Jurkat, Clone E6-1 (cell line): Measurements from ENCODE around the gene MRPL34.

Experiments
- DNase-seq: peaks from one replicate; pipeline ENCODE4 v3.0.0-alpha.2; 2011; ENCODE audit warnings: low read depth, low spot score
- H3K4me3 ChIP-seq: 2 replicates; pipeline ENCODE4 v1.5.1; 2011; ENCODE audit warnings: mild to moderate bottlenecking, low read length, control low read depth, moderate library complexity

MRPL34 gene

DNA sequence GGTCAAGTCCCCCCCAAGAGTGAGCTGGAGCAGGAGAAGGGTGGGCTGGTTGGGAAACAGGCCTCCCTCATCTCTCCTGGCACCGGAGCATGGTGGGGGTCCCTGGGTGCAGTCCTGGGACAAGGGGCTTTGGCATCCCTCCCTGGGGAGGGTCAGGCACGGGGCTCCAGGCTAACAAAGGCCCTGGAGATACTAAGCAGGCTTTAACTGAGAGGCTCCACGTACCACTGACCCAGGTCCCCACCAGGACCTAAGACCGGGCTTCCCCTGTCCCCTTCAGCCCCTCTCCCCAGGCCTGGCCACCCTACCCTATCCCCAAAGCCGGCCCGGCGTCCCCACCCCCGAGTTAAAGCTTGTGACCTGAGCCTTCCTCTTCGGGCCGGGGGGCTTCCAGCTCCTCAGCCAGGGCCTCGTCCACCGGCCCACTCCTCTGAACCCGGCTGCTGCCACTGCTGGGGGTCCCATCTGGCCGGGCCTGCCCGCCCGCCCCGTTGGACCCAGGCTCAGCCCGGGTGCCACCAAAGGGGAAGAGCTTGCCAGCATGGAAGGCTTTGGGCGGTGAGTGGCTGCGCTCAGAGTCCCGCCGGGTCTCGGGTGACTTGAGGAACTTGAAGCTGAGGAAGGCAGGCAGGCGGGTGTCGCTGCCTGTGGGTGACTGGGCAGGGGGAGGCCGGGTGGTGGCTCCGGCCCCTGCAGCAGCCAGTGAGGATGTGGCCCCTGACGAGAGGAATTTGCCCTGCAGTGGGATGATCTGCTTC, 18.9 kb downstream of the MRPL34 start:
- DNase-seq: no peak
- H3K4me3 ChIP-seq: no peak overlapping the region

DNA sequence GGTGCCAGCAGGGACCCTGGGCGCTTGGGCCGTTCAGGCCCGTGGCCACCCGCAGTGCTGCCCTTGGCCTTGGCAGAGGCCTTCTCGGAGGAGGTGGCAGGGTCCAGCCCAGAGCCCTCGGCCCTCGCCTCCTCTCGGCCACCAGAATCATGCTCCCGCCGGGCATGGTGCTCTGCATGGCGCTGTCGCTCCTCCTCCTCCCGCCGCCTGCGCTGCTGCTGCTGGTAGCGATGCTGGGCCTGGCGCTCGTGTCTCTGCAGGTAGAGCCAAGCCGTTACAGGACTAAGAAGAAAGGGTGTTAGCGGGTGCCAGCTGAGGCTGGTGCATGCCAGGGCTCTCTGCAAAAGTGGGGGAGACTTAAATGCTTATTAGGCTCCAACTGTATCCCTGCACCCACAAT, 19.5 kb downstream of the MRPL34 start:
- no peak for DNase-seq
- no peak overlapping the region for H3K4me3 ChIP-seq

DNA sequence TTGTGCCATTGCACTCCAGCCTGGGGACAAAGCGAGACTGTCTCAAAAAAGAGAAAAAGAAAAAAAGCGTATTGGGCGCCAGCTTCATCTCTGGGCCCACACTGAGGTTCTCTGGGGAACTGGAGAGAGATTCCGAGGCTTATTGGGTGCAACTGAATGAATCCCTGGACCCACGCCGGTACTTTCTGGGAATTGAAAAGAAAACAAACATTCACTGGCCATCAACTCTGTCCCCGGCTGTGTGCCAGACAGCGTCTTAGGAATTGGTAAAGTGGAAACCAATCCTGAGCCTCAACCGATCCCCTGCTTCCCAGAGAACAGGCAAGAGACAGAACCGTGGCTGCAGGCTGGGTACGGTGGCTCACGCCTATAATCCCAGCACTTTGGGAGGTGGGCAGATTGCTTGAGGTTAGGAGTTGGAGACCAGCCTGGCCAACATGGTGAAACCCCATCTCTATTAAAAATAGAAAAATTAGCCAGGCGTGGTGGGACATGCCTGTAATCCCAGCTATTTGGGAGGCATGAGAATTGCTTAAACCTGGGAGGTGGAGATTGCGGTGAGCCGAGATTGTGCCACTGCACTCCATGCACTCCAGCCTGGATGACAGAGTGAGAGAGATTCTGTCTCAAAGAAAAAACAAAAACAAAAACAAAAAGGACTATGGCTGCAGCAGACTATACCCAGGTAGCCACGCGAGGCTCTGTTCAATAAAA, 20.4 kb downstream of the MRPL34 start:
- DNase-seq: no peak
- H3K4me3 ChIP-seq: no peak overlapping the region

DNA sequence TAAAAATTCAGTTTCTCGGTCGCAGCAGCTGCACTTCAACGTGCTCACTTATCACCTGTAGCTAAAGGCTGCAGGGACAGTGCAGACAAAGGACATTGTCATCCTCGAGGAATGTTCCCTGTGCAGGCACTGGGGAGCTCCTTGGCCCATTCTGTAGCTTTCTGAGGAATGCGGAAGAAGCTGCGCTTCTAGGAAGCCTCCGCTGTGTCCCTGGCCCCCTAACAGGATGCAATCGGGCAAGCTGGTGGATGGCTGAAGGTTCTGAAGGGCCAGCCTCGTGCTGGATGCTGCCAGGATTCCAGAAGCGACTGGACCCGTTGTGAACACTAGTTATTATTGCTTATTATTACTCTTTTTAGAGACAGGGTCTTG, 20.9 kb downstream of the MRPL34 start:
- no peak for DNase-seq
- H3K4me3 ChIP-seq: no peak overlapping the region

DNA sequence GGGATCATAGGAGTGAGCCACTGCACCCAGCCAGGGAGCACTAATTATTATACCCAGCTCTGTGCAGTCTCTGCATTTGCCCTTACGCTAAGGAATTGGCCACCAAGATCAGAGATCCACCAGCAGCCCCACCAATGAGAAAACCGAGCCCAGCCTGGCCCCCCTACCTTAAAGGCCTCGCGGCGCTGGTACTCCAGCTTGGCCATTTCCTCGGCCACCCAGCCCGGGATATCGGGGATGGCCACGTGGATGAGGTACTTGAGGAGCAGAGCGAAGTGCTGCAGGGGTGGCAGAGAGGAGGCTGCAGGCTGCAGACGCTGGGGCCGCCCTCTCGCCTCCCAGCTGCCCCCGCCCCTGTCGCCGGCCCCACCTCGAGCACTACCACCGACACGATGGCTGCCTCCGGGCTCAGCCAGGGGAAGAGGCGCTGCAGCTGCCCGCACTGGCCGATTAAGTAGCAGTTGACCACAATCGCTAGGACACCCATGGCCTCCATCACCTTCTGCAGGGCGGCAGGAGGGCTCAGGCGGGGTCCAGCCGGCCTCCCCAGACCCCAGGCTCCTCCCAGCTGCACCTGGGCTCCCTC, 21.5 kb downstream of the MRPL34 start:
- H3K4me3 ChIP-seq: no peak overlapping the region

DNA sequence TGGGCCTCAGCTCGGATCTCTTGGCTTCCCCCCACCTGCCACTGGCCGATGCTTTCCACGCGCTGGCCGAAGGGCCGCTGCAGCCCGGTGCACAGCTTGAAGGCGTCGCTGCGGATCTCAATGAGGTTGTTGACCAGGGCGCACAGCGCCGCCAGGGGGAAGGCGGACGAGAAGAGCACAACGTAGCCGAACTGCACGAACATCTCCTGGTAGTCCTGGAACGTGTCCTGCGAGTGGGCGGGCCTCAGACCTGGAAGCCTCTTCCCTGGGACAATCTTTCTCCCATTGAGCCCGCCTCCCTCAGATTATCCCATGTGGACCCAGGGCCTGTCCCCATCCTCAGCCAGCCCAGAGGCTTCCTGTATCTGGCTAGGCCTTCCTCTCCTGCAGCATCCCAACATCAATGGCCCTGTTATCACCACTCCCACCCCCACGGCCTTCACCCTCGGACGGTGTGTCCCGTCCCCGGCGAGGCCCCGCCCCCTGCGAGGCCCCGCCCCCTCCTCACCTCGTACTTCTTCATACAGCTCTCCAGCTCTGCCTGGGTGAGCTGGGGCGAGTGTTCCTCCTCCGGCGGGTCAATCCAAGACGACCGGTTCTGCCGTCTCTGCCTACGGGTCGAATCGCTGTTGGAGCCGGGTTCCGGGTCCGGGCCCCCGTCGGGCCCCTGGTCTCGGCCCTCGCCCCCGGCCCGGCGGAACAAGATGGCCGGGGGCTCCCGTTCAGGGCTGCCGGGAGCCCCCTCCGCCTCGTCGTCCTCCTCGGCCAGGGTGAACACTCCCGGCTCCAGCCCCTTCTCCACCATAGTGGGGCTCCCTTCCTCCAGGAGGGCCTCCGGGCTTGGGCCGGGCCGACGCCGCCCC, 22.2 kb downstream of the MRPL34 start:
- no peak for DNase-seq
- peak overlapping the region; percentile 54 for H3K4me3 ChIP-seq

More for the DNA sequence above, 21.5 kb downstream of the MRPL34 start:
- no peak for DNase-seq

DNA sequence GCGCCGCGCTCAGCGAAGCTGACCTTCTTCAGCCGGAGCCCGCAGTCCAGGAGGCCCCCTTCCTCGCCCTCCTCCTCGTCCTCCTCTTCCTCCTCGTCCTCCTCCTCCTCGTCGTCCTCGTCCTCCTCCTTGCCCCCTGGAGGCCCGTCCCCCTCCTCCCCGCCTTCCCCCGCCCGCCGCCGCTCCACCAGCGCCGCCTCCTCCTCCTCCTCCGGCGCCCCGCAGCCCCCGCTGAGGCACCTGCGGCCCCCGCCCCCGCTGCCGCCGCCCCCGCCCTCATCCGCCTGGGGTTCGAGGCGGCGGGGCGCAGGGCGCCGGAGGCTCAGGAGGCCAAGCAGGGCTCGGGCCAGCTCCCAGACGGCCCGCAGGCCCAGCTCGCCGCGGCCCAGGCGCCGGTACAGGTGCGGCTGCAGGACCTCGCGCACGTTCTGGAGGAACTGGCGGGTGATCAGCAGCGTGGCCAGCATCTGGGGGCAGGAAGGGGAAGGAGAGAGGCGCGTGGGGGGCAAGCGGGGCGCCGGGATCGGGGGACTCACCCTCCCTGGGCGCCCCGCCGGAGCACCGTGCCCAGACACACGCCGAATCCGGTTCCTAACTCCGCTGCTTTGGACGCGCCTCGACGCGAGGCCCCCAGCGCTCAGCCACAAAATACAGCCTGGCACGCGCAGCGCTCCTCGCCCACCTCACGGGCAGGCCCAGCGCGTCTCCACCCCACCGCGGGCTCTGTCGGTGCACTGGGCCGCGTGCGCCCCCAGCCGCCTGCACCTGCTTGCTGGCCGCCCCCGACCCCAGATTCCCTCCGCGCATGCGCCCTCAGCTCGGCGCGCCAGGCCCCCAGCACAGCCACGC, 23.1 kb downstream of the MRPL34 start:
- DNase-seq: no peak
- H3K4me3 ChIP-seq: peak overlapping the region; percentile 54

DNA sequence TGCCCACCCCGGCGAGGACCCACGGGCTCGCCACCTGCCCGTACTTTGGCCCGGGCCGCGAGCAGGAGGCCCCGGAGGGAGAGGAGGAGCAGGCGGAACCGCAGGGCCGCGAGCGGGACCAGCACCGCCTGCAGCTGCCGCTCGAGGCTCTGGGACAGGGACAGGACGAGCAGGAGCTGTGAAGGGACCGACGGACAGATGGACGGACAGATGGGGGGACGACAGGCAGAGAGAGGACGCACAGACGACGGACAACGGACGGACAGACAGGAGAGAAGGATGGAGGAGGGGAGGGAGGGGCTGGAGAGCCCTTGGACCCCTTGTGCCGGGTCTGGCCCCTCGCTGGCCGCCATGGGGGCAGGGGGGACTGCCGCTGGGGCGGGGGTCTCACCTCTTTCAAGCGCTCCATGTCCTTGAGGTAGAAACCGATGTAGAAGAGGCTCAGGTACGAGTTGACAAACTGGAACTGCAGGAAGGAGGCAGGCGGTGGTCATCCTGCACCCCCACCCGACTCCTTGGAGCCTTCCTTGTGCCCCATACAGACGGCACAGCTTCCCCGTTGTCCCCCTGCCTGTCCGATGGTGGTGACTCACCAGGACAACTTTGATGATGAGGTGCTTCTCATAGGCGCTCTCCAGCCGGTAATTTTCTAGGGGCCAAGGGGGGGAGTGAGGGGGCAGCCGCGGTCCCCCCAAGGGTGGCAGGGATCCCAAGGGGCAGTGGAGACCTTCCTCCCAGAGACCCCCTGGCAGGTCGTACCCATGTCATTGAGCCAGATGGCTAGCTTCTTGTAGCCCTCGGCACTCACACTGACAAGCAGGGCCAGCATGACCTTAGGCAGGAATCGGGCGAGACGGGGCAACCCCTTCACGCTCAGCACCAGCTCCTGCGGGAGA, 23.9 kb downstream of the MRPL34 start:
- H3K4me3 ChIP-seq: no peak overlapping the region
- DNase-seq: no peak

DNA sequence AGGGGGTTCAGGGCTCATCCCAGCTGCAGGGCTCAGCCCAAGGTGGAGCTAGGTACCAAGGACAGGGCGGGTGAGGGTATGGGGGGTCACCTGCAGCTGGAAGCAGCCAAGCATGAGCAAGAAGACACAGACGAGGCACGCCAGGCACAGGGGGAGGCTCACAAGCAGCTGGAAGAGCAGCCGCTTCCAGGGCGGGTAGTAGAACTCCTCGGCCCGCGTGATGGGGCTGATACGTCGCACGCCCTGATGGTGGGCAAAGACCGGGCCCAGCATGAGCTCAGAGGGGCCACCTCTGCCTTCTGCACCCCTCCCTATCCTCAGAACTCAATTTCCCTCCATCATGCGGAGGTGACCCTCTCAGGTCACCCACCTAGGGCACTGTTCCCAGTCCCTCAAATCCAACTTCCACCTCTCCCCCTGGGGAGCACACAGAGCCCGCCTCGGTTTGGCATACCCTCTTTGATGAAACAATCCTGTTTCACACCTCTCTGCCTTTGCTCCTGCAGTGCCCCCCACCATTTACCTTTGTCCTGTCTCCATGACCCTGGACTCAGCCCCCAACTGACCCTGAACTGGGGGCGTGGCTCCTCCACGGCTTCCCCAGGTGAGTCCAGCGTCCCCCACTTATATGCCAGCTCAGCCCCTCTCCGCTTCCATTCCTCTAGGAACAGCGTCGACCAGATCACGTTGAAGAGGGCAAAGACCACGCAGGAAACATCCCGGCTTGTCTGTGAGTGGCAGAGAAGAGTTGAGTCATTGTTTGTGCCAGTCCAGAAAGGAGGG, 24.8 kb downstream of the MRPL34 start:
- no peak for DNase-seq
- H3K4me3 ChIP-seq: no peak overlapping the region

DNA sequence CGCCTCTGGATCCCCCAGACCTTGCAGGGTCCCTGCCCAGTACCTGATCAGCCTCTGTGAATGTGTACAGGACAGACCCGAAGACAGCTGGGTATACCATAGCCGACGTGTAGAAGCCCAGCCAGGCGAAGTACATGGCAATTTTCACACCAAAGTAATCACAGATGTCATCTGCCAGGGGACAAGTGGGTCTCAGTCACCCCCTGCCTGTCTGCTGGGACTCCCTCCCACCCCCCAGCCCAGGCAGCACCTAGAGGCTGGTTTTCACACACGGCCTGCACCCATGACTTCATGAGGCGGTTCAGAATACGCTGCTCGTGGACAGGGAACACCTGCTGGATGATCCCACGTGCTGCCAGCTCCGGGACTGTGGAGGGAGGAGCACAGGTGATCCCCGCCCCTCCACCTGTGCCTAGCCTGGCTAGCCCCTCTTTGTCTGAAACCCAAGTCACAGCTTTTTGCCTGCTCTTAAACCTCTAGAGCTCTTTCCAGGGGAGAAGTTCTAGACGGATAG, 25.4 kb downstream of the MRPL34 start:
- DNase-seq: no peak
- H3K4me3 ChIP-seq: no peak overlapping the region

DNA sequence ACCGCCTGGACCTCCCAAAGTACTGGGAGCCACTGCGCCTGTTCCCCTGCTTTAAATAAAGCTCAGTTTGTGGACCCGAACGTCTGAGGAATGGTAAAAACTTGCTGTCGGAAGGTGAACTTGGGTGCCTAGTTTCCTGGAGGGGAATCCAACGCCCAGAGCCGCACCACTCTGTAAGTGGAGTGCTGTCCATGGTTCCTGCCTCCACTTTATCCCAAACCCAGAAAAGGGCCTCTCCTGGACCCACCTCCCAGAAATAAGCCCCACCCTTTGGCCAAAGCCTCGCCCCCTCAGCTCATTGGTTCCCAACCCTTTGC, 26.6 kb downstream of the MRPL34 start:
- no peak overlapping the region for H3K4me3 ChIP-seq
- DNase-seq: no peak

DNA sequence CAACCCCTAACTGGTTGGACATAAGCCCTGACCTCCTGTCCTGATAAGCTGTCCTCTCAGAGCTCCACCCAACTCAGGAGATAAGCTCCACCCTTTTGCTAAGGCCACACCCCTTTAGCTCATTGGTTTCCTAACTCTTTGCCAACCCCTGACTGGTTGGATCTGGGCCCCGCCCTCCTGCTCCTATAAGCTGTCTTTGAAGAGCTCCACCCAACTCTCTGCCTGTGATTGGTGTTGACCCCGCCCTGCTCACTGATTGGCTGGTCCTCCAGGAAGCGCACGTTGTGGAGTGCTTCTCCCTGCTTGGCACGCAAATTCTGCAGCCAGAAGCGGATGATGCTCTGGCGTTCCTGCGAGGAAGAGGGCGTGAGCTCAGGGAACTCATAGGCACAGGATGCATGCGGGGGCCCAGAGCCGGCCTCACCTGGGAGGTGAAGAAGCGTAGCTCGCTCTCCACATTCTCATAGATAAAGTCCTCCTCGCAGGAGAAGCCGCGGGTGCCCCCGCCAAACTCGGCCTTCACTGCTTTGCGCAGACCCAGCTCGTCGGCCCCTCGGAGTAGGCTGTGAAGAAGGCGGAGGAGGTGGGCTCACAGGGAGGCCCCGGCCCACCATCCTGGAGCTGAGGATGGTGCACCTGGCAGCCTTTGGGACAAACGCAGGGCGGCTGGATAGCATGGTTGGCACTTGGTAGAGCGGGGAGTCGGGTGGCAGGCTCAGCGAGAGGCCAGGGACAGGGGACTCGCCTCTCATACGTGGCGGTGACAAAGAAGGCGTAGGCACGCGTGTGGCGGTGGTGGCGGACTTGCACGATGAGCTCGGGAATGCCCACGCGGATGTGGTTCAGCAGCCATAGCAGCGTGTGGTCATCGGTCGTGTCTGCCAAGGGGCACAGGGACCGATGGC, 27.3 kb downstream of the MRPL34 start:
- H3K4me3 ChIP-seq: no peak overlapping the region
- peak; percentile 78 for DNase-seq

DNA sequence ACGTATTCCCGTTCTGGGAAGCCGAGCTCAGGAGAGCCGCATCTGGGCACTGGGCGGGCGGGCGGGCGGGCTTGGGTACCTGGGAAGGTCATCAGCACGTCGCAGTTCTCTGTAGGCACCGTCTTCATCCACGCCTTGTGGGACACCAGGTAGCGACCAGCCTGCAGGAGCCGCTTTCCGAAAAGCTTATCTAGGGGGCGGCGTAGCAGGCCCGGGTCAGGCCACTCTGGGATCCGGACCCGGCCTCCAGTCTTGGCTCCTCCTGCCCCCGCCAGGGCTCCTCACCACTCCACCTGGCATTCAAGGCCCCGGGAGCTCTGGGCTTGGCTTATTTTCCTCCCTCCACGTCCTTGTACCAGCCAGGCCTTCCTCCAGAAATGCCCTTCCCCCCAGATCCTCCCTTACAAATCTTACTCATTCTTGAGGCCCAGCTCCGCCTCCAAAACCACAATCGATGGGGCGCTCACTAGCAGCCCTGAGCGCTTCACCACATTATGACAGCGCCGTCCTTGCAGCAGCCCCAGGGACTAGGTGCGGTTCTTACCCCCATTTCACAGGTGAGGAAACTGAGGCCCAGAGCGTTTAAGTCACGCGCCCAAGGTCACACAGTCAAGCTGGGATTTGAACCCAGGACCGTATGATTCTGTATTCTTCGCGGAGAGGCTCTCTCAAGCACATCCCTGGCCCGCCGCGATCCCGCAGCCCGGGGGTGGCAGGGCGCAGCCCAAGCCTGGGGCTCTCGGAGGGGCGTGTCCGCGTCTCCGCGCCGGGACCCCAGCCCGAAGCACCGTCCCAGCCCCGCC, 28.1 kb downstream of the MRPL34 start:
- peak overlapping the region; percentile 68 for H3K4me3 ChIP-seq
- DNase-seq: peak; percentile 87

DNA sequence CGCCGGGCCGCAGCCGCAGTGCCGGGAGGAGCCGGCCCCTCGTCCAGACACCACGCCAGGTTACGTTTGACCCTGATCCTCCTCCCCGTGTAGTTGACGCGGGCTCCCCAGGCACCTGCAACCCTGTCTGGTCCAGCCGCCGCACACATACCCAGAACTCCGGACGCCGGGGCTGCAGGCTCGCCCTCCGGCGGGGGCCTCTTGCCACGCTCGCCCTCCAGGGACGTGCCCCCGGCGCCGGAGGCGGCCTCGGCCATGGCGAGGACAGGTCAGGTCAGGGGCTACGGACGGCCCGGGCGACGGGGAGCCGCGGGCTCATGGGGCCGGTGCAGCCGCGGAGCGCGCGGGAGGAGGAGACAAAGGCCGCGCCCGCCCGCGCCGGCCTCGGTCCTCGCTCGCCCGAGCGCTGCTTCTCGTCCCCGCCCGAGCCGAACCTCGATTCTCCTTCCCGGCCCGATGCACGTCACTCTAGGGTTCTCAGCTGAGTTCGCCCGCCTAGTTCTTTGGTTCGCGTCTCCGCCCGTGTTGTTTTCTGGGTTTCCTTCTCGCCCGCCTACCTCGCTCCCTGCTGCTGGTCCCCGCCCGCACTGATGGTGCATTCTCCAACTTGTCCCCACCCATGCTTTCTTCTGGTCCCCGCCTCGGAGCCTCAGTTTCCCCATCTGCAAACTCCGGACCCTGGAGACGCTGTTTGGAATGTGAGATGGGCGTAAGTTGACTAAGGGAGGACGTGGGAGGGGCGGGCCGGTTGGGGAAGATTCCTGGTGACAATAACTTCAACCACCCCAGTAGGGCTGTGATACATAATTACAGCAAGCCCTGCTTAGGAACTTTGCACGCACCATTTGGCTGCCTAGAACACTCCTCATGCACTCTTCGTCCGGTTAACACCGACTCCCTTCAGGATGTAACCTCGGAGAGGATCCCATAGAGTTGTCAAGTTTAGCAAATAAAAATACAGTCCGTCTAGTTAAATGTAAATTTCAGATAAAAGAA, 29.0 kb downstream of the MRPL34 start, which contains the start of gene ANO8:
TSS of gene ANO8 (minus strand) at position 442 of the 996 bp plus-strand sequence. CDS start at position 257, 185 bp downstream.
- DNase-seq: peak; percentile 94
- H3K4me3 ChIP-seq: peak within 1 kb of the TSS; percentile 68
